MCF 10A (cell line): ENCODE data around the gene RUNX3. TPM values are rescaled to one million over a fixed set of nuclear protein-coding genes. Genes with fewer than 3 reads are reported as not detected.
A peak's percentile ranks its signal among the peaks of the same experiment; 100 is the strongest.

Experiments used
- BruUV-seq: library from RNA; stranded (reverse); fragments of 400-500 nt; replicated peaks from 2 replicates; lab custom pipeline; 2021; lab: Mats Ljungman, UMichigan
- CTCF ChIA-PET: fragments of 300-600 bp; sonication (Branson Sonifier 250); formaldehyde crosslinking; extraction: SDS; loops from one replicate; lab custom pipeline; 2021; ENCODE audit warnings: antibody characterized with exemption, inconsistent platforms; lab: Yijun Ruan, JAX
- POLR2A ChIA-PET: fragments of 300-600, 350-650 bp; sonication (Branson Sonifier 250); formaldehyde crosslinking; extraction: SDS; loops from one replicate; lab custom pipeline; 2020; ENCODE audit warnings: antibody characterized with exemption, inconsistent platforms; lab: Yijun Ruan, JAX
- DNase-seq: peaks from one replicate; pipeline ENCODE4 v3.0.0-alpha.2; 2018; ENCODE audit not compliant: unreplicated experiment
- H3K27ac Mint-ChIP-seq: one replicate; pipeline ENCODE4 v1.8.0; 2022; ENCODE audit warnings: mild to moderate bottlenecking, low read depth, mixed read lengths; ENCODE audit not compliant: unreplicated experiment
- H3K27me3 Mint-ChIP-seq: one replicate; pipeline ENCODE4 v1.8.0; 2022; ENCODE audit warnings: mixed read lengths; ENCODE audit not compliant: insufficient read depth, unreplicated experiment
- H3K36me3 Mint-ChIP-seq: one replicate; pipeline ENCODE4 v1.8.0; 2022; ENCODE audit warnings: mild to moderate bottlenecking, moderate library complexity, mixed read lengths; ENCODE audit not compliant: insufficient read depth, unreplicated experiment
- H3K4me1 Mint-ChIP-seq: one replicate; pipeline ENCODE4 v1.8.0; 2022; ENCODE audit warnings: mixed read lengths; ENCODE audit not compliant: insufficient read depth, unreplicated experiment
- H3K4me3 Mint-ChIP-seq: one replicate; pipeline ENCODE4 v1.8.0; 2022; ENCODE audit warnings: mild to moderate bottlenecking, moderate library complexity, mixed read lengths; ENCODE audit not compliant: unreplicated experiment
- H3K9me3 Mint-ChIP-seq: one replicate; pipeline ENCODE4 v1.8.0; 2022; ENCODE audit warnings: mixed read lengths; ENCODE audit not compliant: unreplicated experiment
- intact Hi-C: fragments of 100-400 bp; cut with micrococcal nuclease; formaldehyde crosslinking; loops from 2 replicates; pipeline ENCODE4 v1.14.1; 2022
- total RNA-seq: library from RNA; stranded (reverse); gene quantifications from 2 replicates; pipeline ENCODE4 v1.2.3, GENCODE V29; 2022
- TF ChIP-seq, protein P1 (sequence below): fragments of 200-600 bp; IDR thresholded peaks from one replicate; pipeline ENCODE4 v1.8.0; 2022; ENCODE audit warnings: antibody characterized with exemption, mild to moderate bottlenecking; ENCODE audit not compliant: unreplicated experiment

Gene RUNX3
- total RNA-seq, 1 experiment from 2014 or later = not detected

DNA sequence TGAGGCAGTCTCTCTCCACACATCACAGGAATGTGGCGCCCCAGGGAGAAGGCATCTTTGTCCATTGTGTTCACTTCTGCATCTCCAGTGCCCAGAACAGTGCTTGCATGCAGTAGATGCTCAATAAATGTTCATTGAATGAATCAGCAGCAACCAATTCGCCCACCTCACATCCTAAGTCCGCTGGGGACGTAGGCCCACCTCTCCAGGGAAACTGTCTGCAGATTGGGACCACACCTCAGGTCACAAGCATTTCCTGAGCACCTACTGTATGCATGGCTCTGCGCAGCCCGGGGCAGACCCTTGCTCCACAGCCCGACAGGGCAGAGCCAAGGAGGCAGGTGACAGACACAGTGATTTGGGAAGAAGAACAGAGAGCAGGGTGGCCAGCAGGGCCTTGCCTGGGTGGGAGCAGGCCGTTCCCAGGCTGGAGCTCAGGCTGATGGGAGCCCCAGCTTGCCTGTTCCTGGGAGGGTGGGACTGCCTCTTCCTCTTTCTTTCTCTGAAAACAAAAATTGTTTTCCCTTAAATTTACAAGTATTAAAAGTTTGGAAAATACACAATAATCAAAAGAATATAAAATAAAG is 25.8 kb upstream of the RUNX3 start:
- intact Hi-C loops = no loop called here
- Mint-ChIP-seq H3K27ac (no peak overlapping the region), H3K4me1 (peaks cover 9% of the 10 kb centered on the region), H3K27me3 (no peaks in the 10 kb centered on the region), H3K9me3 (no peaks in the 10 kb centered on the region), H3K36me3 (no peaks in the 10 kb centered on the region), H3K4me3 (no peak overlapping the region)
- no TSS peak for BruUV-seq
- no peak for DNase-seq
- POLR2A ChIA-PET = no interaction called here
- CTCF ChIA-PET = interaction anchor here (0.6 kb wide), 1 partner anchor 778 kb away, joined by 3 read pairs; no protein-coding TSS in a partner anchor
- TF ChIP-seq, protein P1, sequence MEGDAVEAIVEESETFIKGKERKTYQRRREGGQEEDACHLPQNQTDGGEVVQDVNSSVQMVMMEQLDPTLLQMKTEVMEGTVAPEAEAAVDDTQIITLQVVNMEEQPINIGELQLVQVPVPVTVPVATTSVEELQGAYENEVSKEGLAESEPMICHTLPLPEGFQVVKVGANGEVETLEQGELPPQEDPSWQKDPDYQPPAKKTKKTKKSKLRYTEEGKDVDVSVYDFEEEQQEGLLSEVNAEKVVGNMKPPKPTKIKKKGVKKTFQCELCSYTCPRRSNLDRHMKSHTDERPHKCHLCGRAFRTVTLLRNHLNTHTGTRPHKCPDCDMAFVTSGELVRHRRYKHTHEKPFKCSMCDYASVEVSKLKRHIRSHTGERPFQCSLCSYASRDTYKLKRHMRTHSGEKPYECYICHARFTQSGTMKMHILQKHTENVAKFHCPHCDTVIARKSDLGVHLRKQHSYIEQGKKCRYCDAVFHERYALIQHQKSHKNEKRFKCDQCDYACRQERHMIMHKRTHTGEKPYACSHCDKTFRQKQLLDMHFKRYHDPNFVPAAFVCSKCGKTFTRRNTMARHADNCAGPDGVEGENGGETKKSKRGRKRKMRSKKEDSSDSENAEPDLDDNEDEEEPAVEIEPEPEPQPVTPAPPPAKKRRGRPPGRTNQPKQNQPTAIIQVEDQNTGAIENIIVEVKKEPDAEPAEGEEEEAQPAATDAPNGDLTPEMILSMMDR = no peak

DNA sequence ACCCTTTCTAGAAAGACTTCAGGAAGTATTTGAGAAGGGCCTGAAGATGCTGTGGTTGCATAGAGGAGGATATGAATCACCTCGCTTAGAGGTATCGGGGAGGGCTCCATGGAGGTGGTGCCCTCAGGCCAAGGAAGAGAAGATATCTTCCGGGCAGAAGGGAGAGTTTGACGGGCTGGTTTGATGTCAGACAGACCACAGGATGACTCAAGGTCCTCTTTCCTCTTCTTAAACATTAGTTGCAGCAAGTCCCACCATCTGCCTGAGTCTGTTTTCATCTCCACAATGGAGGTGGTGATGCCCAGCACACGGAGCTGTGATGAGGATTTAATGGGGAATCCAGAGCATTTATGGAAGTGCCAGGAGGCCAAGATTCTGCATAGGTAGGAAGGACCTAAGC is 25.1 kb upstream of the RUNX3 start:
- CTCF ChIA-PET = interaction anchor here (0.6 kb wide), 1 partner anchor 779 kb away, joined by 3 read pairs; no protein-coding TSS in a partner anchor
- H3K27ac Mint-ChIP-seq = no peak overlapping the region
- intact Hi-C loops = no loop called here
- peak; percentile 77 for DNase-seq
- H3K36me3 Mint-ChIP-seq = no peaks in the 10 kb centered on the region
- TF ChIP-seq, protein P1 = no peak
- H3K9me3 Mint-ChIP-seq = no peaks in the 10 kb centered on the region
- H3K27me3 Mint-ChIP-seq = no peaks in the 10 kb centered on the region
- H3K4me1 Mint-ChIP-seq = peaks cover 9% of the 10 kb centered on the region
- no peak overlapping the region for H3K4me3 Mint-ChIP-seq
- BruUV-seq = no TSS peak
- POLR2A ChIA-PET = interaction anchor here (0.9 kb wide), 1 partner anchor 10 kb away, joined by 3 read pairs; no protein-coding TSS in a partner anchor

DNA sequence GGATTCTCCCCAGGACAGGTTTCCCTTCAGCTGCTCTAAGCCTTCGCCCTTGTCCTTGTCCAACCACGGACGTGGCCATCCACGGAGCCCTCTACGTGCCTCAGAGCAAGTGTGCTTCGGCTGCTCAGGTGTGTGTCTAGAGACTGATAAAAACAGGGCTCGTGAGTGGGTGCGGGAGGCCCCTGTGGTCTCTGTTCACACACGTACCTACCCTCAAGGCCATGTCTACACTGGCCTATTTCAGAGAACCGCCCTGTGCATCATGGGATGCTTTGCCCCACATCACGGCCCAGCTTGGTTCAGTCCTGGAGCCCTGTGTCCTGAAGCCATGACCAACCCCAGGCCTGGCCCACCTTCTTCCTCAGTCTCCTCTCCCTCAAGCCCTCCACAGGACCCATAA is 24.6 kb upstream of the RUNX3 start:
- H3K4me1 Mint-ChIP-seq = peaks cover 9% of the 10 kb centered on the region

DNA sequence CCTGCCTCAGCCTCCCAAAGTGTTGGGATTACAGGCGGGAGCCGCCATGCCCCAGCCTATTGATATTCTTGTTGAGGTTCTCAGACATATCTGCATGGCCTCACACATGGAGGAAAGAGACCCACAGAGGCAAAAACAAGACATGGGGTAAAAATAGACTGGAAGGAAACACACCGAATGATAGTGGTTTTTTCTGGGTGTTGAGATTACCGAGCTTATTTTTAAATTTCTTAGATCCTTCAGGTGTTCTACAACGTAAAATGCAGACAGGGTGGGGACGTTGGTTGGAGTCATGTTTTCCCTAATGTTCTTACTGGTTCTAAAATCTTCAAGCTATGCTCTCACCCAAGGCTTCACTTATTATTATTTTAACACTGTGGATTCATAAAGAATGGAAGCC is 23.9 kb upstream of the RUNX3 start:
- no TSS peak for BruUV-seq
- no peak overlapping the region for H3K27ac Mint-ChIP-seq
- TF ChIP-seq, protein P1 = no peak
- no peaks in the 10 kb centered on the region for H3K9me3 Mint-ChIP-seq
- ChIA-PET POLR2A (no interaction called here), CTCF (no interaction called here)
- no peak for DNase-seq
- no peak overlapping the region for H3K4me3 Mint-ChIP-seq
- H3K36me3 Mint-ChIP-seq = no peaks in the 10 kb centered on the region
- intact Hi-C loops = no loop called here
- H3K27me3 Mint-ChIP-seq = no peaks in the 10 kb centered on the region
- H3K4me1 Mint-ChIP-seq = peaks cover 13% of the 10 kb centered on the region

More for the DNA sequence above, 24.6 kb upstream of the RUNX3 start:
- H3K27ac Mint-ChIP-seq = no peak overlapping the region
- BruUV-seq = no TSS peak
- ChIA-PET POLR2A (interaction anchor here (0.9 kb wide), 1 partner anchor 11 kb away, joined by 3 read pairs; no protein-coding TSS in a partner anchor), CTCF (no interaction called here)
- no peaks in the 10 kb centered on the region for H3K27me3 Mint-ChIP-seq
- H3K9me3 Mint-ChIP-seq = no peaks in the 10 kb centered on the region
- intact Hi-C loops = no loop called here
- DNase-seq = no peak
- no peak overlapping the region for H3K4me3 Mint-ChIP-seq
- H3K36me3 Mint-ChIP-seq = no peaks in the 10 kb centered on the region
- TF ChIP-seq, protein P1 = no peak
